NCI-H1105 treated with DMSO at 0.1 percent for 48 hours (cell line): ENCODE data around the gene ARHGAP6.

Experiments used
- DNase-seq: peaks from one replicate; lab custom pipeline; 2025; lab: John Stamatoyannopoulos, UW

The ARHGAP6 gene

GRCh38 chrX:11429538-11430085, 236.1 kb downstream of the ARHGAP6 start:
- DNase-seq = no peak

GRCh38 chrX:11427453-11428071, 238.2 kb downstream of the ARHGAP6 start:
- no peak for DNase-seq

GRCh38 chrX:11426712-11427452, 238.8 kb downstream of the ARHGAP6 start:
- DNase-seq = no peak

GRCh38 chrX:11424903-11425674, 240.6 kb downstream of the ARHGAP6 start:
- DNase-seq = no peak

- DNase-seq = no peak
Observed at GRCh38 chrX:11423949-11424348, 241.8 kb downstream of the ARHGAP6 start.

GRCh38 chrX:11423362-11423818, 242.3 kb downstream of the ARHGAP6 start:
- no peak for DNase-seq

- no peak for DNase-seq
Observed at GRCh38 chrX:11422525-11422857, 243.2 kb downstream of the ARHGAP6 start.

- no peak for DNase-seq
Observed at GRCh38 chrX:11421805-11422524, 243.8 kb downstream of the ARHGAP6 start.

- no peak for DNase-seq
Observed at GRCh38 chrX:11420851-11421250, 244.9 kb downstream of the ARHGAP6 start.

GRCh38 chrX:11419102-11419501, 246.6 kb downstream of the ARHGAP6 start:
- no peak for DNase-seq

- DNase-seq = no peak
Observed at GRCh38 chrX:11416600-11416999, 249.1 kb downstream of the ARHGAP6 start.

- no peak for DNase-seq
Observed at GRCh38 chrX:11414091-11414490, 251.6 kb downstream of the ARHGAP6 start.

GRCh38 chrX:11412715-11413623, 252.8 kb downstream of the ARHGAP6 start:
- DNase-seq = no peak

- DNase-seq = no peak
Observed at GRCh38 chrX:11409957-11410356, 255.8 kb downstream of the ARHGAP6 start.

- DNase-seq = no peak
Observed at GRCh38 chrX:11408783-11409182, 256.9 kb downstream of the ARHGAP6 start.

- no peak for DNase-seq
Observed at GRCh38 chrX:11408109-11408405, 257.7 kb downstream of the ARHGAP6 start.

GRCh38 chrX:11407331-11408108, 258.2 kb downstream of the ARHGAP6 start:
- no peak for DNase-seq

- no peak for DNase-seq
Observed at GRCh38 chrX:11406109-11406765, 259.5 kb downstream of the ARHGAP6 start.

GRCh38 chrX:11403631-11404030, 262.1 kb downstream of the ARHGAP6 start:
- DNase-seq = no peak

GRCh38 chrX:11401966-11402365, 263.8 kb downstream of the ARHGAP6 start:
- no peak for DNase-seq
